ENCODE data around the gene PDE4D.

PDE4D gene

GRCh38 chr5:59157068-59157467, 736.5 kb downstream of the PDE4D start:
- DNase-seq, result no peak

DNA sequence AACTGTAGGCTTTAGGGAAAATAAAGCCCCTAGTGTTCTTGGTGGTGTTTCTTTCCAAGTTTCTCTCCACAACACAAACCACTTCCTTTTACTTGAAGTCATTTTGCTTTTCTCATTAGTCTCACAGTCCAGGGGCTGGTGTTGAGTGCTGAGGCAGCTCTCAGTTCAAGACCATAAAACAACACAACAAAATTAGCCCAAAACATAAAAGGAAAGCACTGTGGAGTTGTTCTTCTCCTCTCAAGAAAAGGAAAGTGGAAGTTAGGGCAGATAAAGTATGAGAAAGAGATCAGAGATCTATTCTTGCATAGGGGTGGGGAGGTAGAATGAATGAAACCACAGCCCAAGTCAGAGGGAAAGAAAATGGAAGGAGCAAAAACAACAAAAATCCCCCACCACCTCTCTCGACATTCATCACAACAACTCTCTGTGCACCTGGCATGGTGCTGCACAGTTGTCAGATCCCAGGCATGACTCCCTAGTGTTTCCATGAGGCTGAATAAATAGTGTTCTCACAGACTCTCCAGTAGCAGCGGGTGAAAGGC, 740.8 kb downstream of the PDE4D start:
- no peak for DNase-seq

GRCh38 chr5:59151162-59151889, 742.2 kb downstream of the PDE4D start:
- no peak for DNase-seq

DNA sequence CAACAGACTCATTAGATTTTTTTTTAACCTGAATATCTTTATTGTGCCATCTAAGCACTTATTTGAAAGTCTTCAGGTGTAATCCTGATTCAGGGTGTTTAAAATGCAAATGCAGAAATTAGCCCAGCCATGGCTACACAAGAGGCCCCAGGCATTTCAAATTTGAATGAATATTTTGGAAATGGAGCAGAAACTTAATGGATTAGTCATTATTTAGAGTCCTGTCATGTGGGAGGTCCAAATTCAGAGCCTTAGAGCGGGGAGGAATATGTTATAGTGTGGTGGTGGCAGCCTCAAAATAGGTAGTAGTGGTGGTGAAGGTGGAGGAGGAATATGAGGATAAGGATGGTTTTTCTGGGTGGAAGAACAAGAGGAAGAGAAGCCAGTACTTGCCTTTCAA, 743.7 kb downstream of the PDE4D start:
- DNase-seq, result no peak

GRCh38 chr5:59149271-59149670, 744.3 kb downstream of the PDE4D start:
- no peak for DNase-seq

GRCh38 chr5:59146729-59147128, 746.8 kb downstream of the PDE4D start:
- no peak for DNase-seq

DNA sequence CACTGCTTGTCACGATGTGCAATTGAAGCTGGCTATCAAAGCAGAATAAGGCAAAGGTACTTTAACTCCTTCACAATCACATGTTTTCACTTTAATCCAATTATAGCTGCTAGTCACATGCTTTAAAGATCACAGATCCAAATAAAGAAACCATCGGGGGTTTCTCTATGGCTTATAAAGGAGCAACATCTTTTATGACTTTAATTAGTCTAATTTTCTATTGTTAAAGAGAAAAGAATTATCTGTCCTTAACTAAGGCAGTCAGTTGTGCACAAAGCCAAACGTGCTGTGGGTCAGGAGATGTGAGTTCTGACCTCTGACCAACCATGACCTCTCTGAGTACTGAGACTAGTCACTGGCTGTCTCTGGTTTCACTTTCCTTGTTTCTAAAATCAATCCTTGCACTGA, 749.6 kb downstream of the PDE4D start:
- no peak for DNase-seq

- no peak for DNase-seq
Observed at GRCh38 chr5:59142927-59143326, 750.6 kb downstream of the PDE4D start.

GRCh38 chr5:59142138-59142537, 751.4 kb downstream of the PDE4D start:
- no peak for DNase-seq

GRCh38 chr5:59140133-59140532, 753.4 kb downstream of the PDE4D start:
- DNase-seq, result no peak

GRCh38 chr5:59139695-59140094, 753.8 kb downstream of the PDE4D start:
- DNase-seq, result no peak

- DNase-seq, result no peak
Observed at GRCh38 chr5:59138509-59138908, 755.0 kb downstream of the PDE4D start.

DNA sequence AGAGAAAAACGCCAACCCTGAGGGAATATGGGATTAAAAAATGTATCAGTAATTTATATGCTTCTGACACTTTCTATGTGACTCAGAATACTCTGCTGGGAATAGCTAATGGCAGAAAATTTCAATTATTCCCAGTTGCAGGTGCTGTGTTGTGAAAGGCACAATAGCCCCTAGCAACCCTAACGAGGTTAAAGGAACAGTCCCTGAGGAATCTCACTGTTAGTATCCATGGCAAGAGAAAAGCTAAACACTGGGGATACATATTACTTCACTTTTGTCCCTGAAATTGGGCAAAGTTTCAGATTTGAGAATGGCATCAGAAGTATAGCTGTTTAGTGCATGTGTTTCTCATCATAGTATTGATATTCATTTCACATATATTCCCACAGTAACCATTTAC, 755.7 kb downstream of the PDE4D start:
- DNase-seq, result no peak

- DNase-seq, result no peak
Observed at GRCh38 chr5:59136549-59136948, 757.0 kb downstream of the PDE4D start.

DNA sequence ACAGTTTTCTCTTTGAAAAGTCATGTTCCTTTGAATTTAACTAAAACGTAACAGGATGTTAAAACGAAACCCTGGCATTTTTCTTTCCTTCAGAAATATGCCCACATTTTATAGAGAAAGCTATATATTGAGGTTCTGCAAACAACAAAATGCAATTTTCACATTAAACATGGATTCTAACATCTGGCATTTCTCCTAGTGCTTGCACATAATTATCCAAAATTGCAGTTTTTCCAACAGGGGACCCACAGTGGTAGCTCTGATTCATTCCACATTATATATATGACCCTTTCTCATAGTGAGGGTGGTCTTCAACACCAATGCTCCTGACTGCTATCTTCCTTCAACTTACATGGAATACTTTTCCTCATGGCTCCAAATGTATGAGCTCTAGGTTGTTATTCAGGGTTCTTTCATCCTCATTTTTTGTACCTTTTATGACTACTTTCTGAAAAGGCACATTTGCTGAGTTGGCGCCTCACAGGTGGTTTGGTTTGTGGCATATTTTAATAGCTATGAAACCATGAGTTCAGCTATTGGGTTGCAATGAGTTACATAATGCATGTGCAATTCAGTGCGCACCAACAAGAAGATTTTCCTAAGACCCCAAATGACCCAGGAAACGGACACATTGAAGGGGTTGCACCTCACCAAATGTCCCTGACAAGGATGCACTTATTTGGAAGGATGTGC, 758.9 kb downstream of the PDE4D start:
- no peak for DNase-seq

GRCh38 chr5:59133764-59134261, 759.7 kb downstream of the PDE4D start:
- no peak for DNase-seq

- no peak for DNase-seq
Observed at GRCh38 chr5:59132131-59132530, 761.4 kb downstream of the PDE4D start.

DNA sequence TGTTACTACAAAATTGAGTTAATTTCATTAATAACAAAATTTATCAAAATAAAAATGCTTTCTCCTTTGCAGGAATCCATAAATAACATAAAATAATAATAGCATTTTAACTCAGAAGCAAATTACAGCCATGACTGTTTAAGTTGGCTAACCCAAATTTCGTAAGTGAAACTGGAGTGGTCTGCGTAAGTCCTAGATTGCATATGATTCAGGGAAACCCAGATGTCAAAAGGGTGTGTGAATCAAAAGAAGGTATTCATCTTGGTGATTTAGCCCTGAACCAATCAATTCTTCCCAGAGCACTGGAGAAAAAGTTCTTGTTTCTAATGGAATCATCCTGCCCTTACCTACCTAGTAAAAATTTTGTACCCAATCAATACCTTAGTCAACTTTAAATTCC, 763.1 kb downstream of the PDE4D start:
- DNase-seq, result no peak

GRCh38 chr5:59128646-59129290, 764.8 kb downstream of the PDE4D start:
- DNase-seq, result no peak

DNA sequence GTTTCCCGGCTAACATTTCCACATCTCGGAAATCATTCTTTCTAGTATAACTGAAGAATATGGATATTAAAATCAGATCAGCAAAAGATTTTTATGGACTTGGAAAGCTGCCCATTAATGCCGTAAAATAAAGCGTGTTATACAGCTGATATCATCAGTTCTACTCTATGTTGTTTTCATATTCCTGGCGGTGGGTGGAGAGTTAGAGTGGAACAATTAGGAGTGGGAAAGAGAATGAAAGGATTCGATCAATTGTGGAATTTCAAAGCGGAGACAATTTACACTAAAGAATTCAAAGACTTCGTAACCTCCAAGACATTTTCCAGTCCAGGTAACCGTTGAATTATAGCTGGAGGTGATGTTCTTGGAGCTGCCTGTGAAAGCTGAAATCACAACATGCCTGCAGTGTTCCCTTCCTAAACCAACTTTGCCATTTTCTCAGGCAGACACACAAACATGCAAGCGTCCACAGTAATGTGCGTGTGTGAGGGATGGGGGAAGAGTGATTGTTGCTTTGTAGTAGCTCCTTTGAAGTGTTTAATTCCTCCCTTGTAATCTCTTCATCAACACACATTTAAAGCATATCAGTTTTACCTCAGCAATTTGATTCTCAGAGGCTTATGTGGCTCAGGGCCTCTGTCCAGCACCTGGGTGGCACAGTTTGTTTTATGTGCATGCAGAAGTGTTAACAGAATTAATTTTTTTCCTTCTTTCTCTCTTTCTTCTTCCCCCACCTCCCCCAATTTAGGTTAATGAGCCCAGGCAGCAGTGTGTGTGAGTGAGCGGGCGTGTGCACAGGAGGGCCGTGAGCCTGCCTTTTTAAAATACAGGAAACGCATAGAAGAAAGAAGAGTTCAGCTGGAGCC, 766.6 kb downstream of the PDE4D start:
- DNase-seq, result no peak

GRCh38 chr5:59126016-59126707, 767.4 kb downstream of the PDE4D start:
- no peak for DNase-seq
